NCI-H1436 treated with DMSO at 0.1 percent for 48 hours (cell line): ENCODE data around the gene BIRC5.
"Not testable (repeated sequence)": the region's sequence is repeated elsewhere in the genome, so short reads cannot be mapped to it uniquely, and the experiment has no call there.

Experiments
- DNase-seq: peaks from one replicate; lab custom pipeline; 2025; lab: John Stamatoyannopoulos, UW

The BIRC5 gene

DNA sequence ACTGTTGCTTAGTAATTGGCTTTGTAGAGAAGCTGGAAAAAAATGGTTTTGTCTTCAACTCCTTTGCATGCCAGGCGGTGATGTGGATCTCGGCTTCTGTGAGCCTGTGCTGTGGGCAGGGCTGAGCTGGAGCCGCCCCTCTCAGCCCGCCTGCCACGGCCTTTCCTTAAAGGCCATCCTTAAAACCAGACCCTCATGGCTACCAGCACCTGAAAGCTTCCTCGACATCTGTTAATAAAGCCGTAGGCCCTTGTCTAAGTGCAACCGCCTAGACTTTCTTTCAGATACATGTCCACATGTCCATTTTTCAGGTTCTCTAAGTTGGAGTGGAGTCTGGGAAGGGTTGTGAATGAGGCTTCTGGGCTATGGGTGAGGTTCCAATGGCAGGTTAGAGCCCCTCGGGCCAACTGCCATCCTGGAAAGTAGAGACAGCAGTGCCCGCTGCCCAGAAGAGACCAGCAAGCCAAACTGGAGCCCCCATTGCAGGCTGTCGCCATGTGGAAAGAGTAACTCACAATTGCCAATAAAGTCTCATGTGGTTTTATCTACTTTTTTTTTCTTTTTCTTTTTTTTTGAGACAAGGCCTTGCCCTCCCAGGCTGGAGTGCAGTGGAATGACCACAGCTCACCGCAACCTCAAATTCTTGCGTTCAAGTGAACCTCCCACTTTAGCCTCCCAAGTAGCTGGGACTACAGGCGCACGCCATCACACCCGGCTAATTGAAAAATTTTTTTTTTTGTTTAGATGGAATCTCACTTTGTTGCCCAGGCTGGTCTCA lies 11.2 kb downstream of the BIRC5 start:
- no peak for DNase-seq

DNA sequence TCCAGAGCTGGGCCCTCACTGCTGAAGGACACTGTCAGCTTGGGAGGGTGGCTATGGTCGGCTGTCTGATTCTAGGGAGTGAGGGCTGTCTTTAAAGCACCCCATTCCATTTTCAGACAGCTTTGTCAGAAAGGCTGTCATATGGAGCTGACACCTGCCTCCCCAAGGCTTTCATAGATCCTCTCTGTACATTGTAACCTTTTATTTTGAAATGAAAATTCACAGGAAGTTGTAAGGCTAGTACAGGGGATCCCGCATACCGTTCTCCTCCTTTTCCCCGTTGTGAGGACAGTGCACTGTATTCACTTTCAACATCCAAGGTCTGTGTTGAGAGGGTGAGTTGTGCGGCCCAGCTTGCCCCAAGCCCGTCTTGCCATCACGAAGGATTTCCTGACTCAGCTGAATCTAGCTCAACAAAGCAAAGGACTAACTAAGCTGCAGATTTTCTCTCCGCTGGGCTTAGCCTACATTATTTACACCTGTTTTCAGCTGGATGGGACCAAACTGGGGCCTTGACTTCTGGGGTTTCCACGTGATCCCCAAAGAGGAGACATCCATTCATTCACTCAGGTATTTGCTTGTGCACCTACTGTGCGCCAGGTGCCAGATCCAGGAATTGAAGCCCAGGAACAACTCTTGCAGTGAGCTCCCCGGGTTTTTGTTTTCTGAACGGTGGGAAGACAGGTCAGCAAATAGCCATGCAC lies 12.2 kb downstream of the BIRC5 start:
- no peak for DNase-seq

DNA sequence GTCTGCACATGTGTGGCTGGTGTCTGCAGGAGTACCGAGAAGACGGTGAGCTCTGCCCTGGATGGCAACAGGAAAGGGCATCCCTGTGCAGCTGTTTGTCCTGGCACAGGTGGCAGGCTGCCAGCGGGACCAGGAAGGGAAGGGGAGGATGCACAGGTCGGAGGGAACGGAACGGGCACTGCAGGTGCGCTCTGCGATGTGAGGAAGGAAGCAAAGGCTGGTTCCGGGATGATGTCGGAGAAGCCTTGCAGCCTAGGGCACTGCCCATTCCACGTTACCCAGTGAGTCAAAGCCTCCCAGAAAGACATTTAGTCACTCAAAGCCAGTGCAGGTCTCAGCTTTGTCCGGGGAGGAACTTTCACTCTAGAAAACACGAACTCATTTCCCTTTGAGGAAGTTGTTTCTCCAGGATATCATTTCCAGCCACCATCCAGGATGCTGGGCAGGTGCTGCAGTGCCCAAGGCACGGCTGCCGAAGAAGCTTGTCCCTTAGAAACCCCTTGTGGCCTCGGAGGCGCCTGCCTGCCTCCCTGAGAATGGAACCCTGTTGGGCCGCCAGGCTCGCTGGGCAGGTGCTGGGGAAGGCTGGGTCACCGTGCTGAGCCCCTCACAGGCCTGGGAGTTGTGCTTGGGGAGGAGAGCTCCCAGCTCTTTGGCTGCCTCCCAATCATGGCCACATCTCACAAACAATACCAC lies 12.9 kb downstream of the BIRC5 start:
- DNase-seq: no peak

DNA sequence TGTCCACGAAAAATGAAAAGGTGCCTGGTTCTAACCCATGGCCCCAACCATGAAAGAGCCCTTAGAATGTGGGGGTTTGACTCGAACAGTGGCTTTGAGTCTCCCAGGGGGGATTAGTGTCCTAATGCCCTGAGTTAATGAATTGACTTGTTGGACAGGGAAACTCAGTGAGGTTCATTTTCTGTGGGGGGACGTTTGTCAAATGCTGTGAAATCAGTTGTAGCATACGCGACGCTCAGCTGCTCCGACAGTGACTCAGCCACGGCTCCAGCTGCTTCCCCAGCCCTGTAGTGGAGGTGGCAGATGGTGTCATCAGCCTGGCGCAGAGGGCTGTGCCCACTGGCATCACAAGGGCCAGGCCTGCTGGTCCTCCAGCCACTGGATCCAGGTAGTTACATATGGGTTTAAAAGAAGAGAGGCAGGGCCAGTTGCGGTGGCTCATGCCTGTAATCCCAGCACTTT lies 13.4 kb downstream of the BIRC5 start:
- no peak for DNase-seq

DNA sequence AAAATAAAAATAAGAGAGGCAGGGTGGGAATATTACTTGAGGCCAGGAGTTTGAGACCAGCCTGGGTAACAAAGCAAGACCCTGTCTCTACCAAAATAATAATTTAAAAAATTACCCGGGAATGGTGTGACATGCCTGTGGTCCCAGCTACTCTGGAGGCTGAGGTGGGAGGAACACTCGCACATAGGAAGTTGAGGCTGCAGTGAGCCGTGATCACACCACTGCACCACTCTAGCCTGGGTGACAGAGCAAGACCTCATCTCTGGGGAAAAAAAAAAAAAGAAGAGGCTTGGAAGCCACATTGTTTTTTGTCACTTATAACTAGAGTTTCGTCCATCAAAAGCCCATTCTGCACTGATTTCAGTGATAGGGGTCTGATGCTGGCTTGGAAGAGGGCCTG lies 14.1 kb downstream of the BIRC5 start:
- DNase-seq: no peak

DNA sequence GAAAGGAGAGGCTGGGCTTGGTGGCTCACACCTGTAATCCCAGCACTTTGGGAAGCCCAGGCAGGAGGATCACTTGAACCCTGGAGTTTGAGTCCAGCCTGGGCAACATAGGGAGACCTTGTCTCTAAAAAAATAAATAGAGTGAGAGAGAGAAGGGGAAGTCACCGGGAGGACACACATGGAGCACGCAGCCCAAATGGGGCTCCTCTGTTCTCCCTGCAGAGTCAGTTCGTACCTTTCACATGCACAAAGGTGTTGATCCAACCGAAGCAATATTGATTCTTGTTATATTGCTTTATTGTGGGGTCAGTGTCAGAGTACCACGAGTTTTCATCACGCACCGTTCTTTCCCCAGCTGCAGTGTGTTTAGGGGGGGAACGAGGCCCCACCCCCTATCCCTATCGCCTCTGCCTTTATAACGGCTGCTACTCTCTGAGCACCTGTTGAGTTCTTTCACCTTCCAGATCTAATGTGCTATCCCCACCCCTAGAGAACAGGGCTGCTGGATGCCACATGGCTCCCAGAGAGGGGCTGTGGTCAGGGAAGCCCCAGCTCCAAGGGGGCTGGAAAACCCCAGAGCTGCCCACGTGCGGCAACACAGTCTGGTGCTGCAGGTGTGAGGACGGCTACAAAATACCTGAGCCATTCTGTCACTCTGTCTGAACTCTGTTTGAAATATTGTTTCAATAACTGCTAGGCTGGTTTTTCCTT lies 16.4 kb downstream of the BIRC5 start:
- DNase-seq: no peak

DNA sequence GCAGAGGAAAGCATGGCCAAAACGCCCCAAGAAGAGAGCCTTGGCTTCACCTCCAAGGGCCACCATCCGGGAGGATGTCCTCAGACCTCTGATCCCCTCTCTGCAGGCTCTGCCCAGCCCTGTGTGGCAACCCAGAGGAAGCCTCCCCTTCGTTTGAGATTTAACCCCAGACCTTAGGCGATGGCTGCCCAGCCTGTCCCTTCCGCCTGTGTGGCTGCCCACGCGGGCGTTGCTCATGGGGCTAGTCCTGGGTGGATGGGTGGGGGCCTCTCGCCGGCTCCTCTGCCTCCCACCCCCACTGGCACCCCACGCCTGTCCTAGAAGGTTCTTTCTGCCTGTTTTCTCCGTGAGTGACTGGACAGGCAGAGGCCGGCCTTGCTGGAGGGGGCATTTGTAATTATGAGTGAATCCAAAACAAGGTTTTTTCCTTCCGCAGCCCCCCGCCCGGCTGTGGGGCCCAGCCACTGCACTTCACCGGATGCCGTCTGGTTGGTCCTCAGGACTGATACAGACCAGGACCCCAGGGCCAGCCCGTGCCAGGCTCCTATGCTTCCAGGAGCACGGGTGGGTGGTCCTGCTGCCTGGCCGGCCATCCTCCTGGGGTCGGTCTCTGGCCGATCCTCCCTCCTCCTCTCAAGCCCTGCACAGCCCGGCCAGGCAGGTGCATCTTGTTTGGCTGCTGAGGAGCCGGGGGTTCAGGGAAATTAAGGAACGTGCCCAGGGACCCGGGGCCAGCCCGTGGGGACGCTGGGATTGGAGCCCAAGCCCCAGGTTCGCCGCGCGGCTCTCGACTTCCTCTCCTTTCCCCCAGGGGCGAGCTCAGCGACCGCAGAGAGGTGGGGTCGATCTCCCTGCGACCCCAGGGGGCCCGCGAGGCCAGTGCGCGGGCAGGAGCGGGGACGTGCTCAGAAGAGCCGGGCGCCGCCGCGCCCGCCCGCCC lies 17.2 kb downstream of the BIRC5 start, which contains the start of gene TMEM235:
TSS of gene TMEM235 (plus strand) at position 636 of the 940 bp plus-strand sequence. CDS start 393 bp downstream, outside the sequence.
- no peak for DNase-seq

DNA sequence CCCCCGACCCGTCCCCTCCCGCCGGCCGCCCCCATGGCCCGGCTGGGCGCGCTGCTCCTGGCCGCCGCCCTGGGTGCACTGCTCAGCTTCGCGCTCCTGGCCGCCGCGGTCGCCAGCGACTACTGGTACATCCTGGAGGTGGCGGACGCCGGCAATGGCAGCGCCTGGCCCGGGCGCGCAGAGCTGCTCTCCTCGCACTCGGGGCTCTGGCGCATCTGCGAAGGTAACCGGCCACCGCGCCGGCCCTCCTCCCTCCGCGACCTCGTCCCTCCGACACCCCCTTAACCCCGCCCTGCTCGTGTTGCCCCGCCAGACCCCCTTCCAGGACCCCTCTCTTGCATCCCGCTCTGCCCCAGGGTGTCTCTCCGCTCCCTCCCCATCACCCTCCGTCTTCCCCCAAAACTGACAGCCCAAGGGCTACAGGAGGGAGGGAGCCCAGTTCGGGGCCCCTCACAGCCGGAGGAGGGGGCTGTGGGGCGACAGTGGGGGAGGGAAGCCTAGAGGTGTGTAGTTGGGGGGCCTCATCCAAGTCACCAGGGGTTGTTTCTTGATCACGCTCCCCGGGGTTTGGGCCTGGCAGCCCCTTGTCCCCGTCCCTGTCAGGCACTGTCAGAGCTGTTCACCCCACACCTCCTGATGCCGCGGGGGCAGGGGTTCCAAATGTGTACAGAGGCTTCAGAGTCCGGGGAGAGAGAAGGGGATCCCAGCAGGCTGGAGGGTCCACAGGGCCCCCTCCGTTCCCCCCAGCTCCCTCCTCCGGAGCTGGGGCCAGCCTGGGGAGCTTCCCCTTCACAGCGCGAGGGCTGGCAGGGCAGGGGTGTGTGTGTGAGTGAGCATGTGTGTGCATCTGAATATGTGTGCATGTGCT lies 18.2 kb downstream of the BIRC5 start:
- DNase-seq: no peak

DNA sequence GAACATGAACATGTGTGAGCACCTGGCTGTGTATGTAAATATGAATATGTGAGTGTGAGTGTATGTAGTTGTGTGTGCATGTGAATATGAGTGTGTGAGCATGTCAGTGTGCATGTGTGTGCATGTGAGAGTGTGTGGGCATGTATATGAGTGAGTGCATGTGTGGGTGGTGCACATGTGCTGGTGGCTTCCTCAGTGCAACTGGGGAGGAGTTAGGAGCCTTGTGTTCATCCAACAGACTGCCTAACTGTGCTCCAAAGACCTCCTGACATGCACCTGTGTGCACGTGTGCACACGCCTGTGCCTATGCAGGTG lies 18.8 kb downstream of the BIRC5 start:
- DNase-seq: no peak

DNA sequence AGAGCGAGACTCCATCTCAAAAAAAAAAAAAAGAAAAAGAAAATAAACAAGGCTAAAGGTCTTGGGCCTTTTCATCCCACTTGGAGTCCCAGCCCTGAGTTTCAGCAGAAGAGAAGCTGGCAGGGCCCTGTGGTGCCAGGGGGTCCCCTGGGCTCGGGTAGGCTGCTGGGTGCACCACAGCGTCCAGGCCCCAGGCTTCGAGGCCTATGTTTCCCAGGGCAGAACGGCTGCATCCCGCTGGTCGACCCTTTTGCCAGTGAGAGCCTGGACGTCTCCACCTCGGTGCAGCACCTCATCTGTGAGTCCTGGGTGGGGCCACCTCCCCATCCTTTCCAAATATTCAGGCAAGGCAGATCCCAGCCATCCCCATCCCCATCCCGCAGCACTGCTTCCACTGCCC lies 19.6 kb downstream of the BIRC5 start:
- DNase-seq: no peak

DNA sequence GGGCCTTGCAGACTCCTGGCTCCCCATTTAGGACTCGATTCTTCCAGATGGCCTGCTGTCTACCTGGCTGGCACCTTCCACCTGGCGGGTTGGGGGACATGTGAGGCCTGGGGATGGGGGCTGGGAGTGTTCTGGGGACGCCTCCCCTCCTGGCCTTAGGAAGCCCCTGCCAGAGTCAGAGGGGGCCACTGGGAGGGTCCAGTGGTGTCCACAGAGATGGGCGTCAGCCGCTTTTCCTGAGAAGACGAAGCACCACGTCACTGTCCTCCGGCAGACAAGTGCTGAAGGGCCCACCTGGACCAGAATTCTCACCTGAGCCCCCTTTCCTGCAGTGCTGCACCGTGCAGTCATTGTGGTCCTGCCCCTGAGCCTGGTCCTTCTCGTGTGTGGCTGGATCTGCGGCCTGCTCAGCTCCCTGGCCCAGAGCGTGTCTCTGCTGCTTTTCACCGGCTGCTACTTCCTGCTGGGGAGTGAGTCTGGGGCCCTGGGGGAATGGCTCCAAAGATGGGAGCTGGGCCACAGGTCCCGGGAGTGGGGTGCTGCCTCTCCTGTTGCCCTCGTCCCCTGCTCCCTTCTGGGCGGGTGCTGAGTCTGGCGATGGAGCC lies 20.3 kb downstream of the BIRC5 start:
- no peak for DNase-seq

DNA sequence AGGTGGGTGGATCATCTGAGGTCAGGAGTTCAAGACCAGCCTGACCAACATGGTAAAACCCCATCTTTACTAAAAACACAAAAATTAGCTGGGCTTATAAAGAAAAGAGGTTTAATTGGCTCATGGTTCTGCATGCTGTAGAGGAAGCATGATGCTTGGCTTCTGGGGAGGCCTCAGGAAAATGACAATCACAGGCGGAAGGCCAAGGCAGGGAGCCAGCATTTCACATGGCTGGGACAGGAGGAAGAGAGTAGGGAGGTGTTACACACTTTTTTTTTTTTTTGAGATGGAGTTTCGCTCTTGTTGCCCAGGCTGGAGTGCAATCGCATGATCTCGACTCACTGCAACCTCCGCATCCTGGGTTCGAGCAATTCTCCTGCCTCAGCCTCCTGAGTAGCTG lies 21.0 kb downstream of the BIRC5 start:
- not testable (repeated sequence) for DNase-seq

DNA sequence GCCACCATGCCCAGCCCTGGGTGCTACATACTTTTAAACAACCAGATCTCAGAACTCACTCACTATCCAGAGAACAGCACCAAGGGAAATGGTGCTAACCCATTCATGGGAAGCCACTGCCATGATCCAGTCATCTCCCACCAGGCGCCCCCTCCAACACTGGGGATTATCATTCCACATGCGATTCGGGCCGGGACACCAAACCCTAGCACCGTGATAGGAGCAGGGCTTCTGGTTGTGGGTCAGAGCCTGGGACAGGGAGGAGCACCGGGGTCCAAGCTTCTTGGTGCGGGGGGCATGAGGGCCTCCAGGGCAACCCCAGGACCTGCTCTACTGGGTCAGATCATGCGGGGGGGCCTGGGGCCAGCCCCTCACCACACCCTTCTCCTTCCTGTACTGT lies 21.8 kb downstream of the BIRC5 start:
- no peak for DNase-seq

DNA sequence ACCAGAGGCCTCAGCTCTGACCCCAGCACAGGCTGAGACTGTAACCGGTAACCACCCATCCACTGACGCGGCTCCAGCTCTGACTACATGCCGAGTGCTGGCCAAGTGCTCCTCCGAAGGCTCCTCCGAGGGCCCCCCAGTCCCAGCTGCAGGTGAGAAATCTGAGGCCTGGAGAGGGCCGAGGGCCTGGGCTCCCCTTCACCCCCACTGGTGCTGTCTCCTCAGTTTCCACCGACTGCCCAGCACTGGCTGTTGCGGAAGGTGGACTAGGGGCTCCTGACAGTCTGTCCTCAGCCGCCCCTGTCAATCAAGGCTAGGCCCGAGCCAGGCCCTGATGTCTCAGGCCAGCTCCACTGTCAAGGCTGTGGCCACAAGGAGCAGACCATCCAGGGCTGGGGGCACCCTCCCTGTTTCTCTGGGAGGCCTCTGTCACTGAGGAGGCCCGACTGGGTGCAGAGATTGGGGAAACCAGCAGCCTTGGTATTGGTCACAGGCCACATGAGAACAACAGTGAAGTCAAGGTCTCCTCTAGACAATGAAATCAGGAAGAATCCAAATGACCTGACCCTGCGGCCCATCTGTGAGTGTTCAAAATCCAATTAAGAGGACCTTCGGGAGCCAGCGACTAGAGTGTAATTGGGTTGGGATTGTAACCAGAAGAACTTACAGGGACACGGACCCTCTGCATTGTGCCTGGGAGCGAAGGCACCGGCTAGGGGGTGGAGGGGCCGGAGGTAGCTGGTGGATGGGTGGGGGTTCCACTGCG lies 22.5 kb downstream of the BIRC5 start:
- no peak for DNase-seq

DNA sequence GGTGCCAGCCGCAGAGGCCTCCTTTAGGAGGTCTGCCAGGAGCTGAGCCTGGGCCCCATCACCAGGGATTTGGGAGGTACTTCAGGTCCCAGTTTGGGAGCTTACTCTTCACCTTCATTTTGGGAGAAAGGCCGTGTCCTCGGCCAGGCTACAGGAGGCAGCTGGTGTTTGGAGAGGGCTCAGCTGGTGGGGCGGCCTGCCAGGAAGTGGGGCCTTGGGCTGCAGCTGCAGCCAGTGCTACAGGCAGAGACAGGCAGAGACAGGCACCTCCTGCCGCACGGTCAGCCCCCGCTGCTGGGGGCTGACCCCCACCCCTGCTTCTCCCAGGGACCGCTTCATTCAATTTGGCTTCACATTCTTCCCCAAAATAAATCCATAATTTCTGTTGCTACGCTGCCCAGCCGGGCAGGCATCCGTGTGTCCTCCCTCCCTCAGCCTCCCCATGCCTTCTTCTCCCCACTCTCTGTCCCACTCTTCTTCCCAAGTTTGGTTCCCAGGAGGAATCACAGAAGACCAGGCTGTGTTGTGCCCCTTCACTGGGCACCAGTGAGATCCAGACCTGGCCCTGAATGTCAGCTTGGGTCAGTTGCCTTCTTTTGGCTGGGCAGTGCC lies 23.5 kb downstream of the BIRC5 start:
- DNase-seq: no peak

DNA sequence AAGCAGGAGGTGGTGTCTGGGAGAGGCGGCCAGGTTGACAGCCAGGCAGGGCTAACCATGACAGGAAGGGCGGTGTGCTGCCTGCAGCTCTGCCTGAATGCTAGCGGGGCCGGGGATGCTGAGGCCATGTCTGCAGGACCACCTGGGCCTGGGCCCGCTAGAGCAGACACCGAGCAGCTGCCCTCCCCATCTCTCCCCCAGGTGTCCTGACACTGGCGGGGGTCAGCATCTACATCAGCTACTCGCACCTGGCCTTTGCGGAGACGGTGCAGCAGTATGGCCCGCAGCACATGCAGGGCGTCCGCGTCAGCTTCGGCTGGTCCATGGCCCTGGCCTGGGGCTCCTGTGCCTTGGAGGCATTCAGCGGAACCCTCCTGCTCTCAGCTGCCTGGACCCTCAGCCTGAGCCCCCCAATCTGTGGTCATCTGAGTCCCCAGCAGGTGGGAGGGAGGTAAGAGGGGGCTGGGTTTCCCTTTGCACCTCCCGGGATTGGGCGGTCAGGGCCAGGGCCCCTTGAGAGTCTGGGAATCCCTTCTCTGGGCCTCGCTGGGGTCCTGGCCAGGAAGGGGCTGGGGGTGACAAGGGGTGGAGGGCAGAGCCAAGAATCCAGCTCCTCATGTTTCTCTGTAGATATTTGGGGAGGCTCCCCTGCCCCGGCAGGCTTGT lies 24.9 kb downstream of the BIRC5 start:
- DNase-seq: no peak

DNA sequence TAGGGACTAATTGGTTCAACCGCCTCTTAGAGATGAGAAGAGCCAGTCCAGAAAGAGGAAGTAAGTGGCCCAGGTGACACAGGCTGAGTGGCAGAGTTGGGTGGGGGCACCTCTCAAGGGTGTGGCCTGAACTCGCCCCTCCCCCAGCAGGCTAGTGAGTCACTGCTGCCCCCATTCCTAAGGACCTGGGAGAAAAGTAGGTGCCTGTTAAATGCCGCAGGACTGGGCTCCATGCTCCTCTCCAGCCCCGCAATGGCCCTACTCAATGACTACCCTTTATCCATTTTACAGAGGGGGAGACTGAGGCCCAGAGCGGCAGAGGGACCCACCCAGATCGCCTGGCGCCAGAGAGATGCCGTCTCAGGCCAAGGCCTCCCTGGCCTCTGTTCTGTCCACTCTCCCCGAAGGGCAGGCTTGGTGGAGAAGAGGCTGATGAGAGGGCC lies 25.5 kb downstream of the BIRC5 start:
- DNase-seq: no peak
